GM06990 (cell line): ENCODE data around the gene CLCA1.
A peak's percentile ranks its signal among the peaks of the same experiment; 100 is the strongest.
"Not testable (repeated sequence)": the region's sequence is repeated elsewhere in the genome, so short reads cannot be mapped to it uniquely, and the experiment has no call there.

ENCODE experiments used
- DNase-seq: peaks from one replicate; pipeline ENCODE4 v3.0.0-alpha.2; 2011; ENCODE audit not compliant: insufficient read length; ENCODE audit errors: extremely low read depth
- H3K27me3 ChIP-seq: replicated peaks from 2 replicates; pipeline ENCODE4 v1.6.0; 2011; ENCODE audit warnings: low read length; ENCODE audit not compliant: control insufficient read depth, insufficient read depth
- H3K36me3 ChIP-seq: 2 replicates; pipeline ENCODE4 v1.5.1; 2011; ENCODE audit warnings: low read length; ENCODE audit not compliant: control insufficient read depth, insufficient read depth
- H3K4me3 ChIP-seq: replicated peaks from 2 replicates; pipeline ENCODE4 v1.5.1; 2011; ENCODE audit warnings: low read depth, mild to moderate bottlenecking, control low read depth, low read length
- CTCF ChIP-seq: IDR thresholded peaks from 2 replicates; pipeline ENCODE4 v1.5.1; 2011; ENCODE audit warnings: low read length, control low read depth, mild to moderate bottlenecking, inconsistent platforms; ENCODE audit not compliant: insufficient read depth, poor library complexity, severe bottlenecking

CLCA1 gene

GRCh38 chr1:86499987-86500593 lies 31.4 kb downstream of the CLCA1 start:
- peak; percentile 90 for TF ChIP-seq CTCF
- no peaks in the 10 kb centered on the region for H3K36me3 ChIP-seq
- no peak overlapping the region for H3K4me3 ChIP-seq
- no peak for DNase-seq
- no peaks in the 10 kb centered on the region for H3K27me3 ChIP-seq

DNA sequence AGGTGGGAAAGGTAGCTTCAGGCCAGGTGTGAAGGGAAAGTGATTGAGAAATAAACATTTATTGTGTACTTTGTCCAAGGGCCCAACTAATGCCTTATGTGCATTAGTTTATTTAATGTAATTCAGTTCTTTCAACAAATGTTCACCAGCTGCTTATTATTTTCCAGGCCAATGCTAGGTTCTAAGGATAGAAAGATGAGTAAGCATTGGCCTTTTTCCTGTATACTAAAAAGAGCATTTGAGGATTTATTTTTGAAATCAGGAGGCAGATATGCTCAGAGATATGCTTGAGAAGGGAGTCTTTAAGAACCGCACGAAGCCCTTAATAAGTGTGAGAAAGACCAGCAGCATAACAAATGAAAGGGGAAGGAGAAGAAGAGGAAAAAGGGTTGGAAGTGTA lies 32.0 kb downstream of the CLCA1 start:
- no peak for TF ChIP-seq CTCF
- Histone ChIP-seq H3K36me3 (no peaks in the 10 kb centered on the region), H3K27me3 (no peaks in the 10 kb centered on the region), H3K4me3 (no peak overlapping the region)
- no peak for DNase-seq

- peak; percentile 31 for DNase-seq
- not testable (repeated sequence) for H3K36me3 ChIP-seq, H3K27me3 ChIP-seq
- peak; percentile 51 for TF ChIP-seq CTCF
- H3K4me3 ChIP-seq, result peak overlapping the region; percentile 40
Measured at GRCh38 chr1:86502125-86502646, 33.5 kb downstream of the CLCA1 start.

DNA sequence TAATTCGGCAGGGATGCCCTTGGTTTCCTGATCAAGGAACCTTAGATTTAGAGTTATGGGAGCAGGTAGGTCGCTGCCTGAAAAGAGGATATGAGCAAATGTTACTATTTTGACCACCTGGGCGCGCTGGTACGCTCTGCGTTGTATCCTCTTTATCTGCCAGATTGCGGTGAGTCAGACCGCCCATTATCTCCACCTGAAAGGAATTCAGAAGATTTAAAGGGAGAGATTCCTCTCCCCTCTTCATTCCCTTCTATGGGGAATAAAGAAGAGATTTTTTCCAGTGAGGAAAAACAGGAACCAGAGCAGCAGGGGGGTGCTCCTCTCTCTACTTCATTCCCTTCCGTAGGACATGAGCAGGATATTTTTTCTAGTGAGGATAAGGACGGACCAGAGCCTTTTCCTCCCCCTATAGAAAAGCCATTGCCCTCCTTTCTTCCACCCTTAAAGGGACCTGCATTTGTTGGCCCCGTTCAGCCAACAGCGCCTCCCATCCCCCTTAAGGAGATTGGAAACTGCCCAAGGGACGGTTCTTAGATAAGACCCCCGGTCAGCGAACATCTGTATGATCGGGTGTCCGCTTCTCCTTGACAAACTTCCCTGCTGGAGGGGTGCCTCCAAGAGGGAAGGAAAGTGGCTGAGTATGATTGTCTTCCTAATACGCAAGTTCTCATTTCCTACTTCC lies 34.1 kb downstream of the CLCA1 start:
- H3K36me3 ChIP-seq, result no peaks in the 10 kb centered on the region
- DNase-seq, result no peak
- H3K4me3 ChIP-seq, result no peak overlapping the region; the same call in 1 of the 2 replicates
- no peaks in the 10 kb centered on the region for H3K27me3 ChIP-seq
- no peak for TF ChIP-seq CTCF

- TF ChIP-seq CTCF, result no peak
- H3K4me3 ChIP-seq, result no peak overlapping the region
- H3K36me3 ChIP-seq, result no peaks in the 10 kb centered on the region
- H3K27me3 ChIP-seq, result no peaks in the 10 kb centered on the region
- DNase-seq, result no peak
Measured at GRCh38 chr1:86503406-86504136, 34.8 kb downstream of the CLCA1 start.
